ENCODE data around the gene CELSR2. TPM values are rescaled to one million over a fixed set of nuclear protein-coding genes. Genes with fewer than 3 reads are reported as not detected.
"Not testable (repeated sequence)": the region's sequence is repeated elsewhere in the genome, so short reads cannot be mapped to it uniquely, and the experiment has no call there.

CELSR2 gene, protein sequence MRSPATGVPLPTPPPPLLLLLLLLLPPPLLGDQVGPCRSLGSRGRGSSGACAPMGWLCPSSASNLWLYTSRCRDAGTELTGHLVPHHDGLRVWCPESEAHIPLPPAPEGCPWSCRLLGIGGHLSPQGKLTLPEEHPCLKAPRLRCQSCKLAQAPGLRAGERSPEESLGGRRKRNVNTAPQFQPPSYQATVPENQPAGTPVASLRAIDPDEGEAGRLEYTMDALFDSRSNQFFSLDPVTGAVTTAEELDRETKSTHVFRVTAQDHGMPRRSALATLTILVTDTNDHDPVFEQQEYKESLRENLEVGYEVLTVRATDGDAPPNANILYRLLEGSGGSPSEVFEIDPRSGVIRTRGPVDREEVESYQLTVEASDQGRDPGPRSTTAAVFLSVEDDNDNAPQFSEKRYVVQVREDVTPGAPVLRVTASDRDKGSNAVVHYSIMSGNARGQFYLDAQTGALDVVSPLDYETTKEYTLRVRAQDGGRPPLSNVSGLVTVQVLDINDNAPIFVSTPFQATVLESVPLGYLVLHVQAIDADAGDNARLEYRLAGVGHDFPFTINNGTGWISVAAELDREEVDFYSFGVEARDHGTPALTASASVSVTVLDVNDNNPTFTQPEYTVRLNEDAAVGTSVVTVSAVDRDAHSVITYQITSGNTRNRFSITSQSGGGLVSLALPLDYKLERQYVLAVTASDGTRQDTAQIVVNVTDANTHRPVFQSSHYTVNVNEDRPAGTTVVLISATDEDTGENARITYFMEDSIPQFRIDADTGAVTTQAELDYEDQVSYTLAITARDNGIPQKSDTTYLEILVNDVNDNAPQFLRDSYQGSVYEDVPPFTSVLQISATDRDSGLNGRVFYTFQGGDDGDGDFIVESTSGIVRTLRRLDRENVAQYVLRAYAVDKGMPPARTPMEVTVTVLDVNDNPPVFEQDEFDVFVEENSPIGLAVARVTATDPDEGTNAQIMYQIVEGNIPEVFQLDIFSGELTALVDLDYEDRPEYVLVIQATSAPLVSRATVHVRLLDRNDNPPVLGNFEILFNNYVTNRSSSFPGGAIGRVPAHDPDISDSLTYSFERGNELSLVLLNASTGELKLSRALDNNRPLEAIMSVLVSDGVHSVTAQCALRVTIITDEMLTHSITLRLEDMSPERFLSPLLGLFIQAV (N-terminal part only)
- polyA plus RNA-seq (2013, experiment 1 of 2; ENCODE audit: insufficient read length) = 2.7 TPM
- polyA plus RNA-seq (2013, experiment 2 of 2; ENCODE audit: insufficient read length) = 2.3 TPM

DNA sequence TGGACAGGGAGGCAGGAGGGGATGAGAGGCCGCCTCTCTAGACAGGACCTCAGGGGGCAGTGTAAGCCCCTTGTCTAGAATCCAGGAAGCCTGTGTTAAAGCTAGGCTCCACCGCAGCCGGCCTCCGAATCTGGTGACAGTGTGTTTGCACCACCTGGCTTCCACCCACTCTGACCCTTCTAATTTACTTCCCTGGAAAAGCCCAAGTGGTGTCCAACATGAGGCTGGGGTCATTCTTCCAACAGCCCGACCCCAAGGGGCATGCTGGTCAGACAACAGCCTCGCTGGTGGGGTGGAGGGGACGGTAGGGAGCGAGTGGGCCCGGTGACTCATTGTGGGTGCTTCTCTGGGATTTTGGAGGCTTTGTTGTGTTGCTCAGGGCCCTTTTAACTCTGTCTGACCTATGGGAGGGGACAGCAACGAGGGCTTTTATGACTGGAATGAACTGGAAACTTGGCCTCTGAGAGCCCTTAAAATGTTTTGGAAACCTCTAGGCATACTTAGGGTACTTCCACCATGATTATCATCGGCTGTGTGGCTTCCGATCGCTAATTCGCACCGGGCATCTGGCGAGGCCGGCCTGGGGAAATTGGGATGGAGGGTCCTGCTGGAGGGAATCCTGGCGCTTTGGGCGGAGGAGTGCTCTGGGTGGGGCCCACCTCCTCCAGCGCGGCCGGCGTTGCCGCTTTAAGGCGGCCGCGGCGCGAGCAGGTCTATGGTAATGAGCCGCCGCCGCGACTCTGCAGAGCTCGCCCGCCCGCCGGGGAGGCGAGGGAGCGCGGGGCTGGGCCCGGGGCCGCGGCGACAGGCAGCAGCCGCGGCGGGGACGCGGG is at the start of gene CELSR2:
TSS of gene CELSR2 (plus strand) at position 743 of the 833 bp plus-strand sequence. CDS start 541 bp downstream, outside the sequence.
- DNase-seq = peak; percentile 59

DNA sequence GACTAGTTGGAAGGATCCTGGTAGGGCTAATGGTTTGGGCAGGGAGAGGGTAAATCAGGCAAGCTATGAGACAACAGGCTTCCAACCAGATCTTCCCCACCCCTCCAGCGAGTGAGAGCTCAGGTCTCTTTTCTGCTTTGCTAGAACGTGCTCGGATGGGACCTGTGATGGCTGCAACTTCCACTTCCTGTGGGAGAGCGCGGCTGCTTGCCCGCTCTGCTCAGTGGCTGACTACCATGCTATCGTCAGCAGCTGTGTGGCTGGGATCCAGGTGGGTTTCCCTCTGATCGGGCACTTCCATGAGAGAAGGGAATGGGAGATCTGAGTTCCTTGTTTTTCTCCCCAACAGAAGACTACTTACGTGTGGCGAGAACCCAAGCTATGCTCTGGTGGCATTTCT is 49.6 kb upstream of the CELSR2 start:
- no peak for DNase-seq

DNA sequence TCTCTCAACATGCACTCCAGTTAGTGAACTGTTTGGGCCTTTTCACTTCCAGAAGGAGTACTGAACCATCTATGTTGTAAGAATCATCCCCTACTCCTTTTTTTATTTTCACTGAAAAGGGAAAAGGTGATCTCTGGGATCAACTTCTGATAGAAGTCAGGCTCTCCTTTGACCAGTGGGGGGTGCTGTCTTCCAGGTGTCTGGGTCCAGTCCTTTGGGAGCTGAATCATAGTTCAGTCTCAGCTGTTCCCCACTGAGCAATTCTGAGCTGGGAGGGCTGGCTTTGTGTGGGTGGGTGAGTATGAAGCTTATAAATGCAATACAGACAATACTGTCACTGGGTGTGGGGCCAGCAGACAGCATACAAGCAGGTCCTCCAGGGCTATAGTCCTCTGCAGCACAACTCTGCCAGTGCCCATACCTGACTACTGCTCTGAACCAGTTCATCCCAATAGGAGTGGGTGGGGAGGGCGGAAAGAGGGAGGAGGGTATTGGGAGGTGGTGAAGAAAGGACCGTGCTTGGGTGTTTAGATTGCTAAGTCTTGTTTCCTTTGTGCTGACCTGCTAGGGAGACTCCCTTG is 48.1 kb upstream of the CELSR2 start:
- DNase-seq = peak; percentile 88

DNA sequence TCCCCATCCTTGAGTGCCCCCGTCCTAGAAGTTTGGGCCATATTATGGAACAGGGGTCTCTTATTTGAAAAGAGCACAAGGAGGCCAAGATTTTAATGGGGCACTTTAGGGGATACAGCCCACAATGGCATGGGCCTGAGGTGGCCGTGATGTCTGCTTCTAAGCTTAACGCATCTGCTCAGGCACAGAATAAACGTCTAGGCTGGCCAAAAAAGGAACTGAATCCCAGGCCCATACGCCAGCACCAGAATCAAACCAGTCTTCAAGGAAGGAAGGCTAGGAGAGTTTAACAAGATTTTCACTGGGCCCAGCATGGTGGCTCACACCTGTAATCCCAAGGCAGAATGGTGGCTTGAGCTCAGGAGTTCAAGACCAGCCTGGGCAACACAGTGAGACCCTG is 44.9 kb upstream of the CELSR2 start:
- no peak for DNase-seq

DNA sequence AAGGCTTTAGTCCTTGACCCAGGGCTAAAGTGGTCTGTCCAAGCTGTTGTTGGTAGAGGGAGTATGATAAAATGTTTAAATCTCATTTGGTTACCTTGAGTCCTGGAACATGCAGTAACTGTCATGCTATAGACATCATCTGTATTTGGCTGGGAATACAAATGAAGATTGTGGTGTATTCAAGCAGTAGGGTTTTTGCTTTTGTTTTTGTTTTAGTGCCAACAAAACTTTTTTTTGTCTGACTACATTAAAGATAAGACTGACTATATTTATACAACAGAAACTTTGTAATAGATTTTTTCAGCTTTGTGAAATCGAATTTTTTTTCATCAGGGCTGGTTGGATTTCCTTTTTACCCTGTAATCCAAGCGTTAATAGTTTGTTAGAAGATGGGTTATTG is 43.0 kb upstream of the CELSR2 start:
- no peak for DNase-seq

DNA sequence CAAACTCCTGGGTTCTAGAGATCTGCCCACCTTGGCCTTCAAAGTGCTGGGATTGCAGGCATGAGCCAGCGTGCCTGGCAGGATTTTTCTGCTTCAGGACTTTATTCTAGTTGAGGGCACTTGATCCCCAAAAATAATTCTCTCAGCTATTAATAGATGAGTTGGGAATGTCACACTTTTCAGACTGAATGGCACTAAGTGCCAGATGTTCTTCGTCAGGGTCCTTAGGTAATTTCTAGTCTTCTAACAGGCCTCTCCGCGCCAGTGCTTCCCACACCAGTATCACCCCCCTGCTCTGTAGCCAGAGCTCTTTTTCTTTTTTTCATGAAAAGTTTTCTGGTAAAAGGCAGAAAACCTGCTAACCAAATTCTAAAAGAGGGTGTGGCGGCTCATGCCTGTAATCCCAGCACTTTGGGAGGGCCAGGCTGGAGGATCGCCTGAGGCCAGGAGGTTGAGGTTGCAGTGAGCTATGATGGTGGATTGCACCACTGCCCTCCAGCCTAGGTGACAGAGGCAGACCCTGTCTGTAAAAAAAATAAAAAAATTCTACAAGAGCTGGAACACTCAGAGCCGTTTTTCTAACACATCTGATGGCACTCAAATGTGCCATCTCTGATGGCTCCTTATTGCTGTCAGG is 41.8 kb upstream of the CELSR2 start:
- DNase-seq = no peak

DNA sequence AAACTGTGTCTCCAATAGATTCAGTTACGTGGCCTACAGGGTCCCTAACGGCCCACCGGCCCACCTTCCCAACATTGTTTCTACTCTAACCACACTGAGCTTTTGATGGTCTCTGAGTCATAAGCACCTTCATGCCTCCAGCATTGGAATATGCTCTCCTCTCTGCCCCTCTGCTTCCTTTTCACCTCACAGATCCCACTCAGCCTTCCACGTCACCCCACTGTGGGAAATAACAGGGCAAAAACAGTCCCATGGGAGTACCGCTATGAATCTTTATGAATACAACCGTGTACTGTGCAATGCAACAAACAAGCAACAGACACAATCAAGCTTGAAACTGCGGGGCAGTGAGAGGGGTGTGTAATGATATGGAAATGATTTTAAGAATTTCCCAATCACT is 40.9 kb upstream of the CELSR2 start:
- no peak for DNase-seq

DNA sequence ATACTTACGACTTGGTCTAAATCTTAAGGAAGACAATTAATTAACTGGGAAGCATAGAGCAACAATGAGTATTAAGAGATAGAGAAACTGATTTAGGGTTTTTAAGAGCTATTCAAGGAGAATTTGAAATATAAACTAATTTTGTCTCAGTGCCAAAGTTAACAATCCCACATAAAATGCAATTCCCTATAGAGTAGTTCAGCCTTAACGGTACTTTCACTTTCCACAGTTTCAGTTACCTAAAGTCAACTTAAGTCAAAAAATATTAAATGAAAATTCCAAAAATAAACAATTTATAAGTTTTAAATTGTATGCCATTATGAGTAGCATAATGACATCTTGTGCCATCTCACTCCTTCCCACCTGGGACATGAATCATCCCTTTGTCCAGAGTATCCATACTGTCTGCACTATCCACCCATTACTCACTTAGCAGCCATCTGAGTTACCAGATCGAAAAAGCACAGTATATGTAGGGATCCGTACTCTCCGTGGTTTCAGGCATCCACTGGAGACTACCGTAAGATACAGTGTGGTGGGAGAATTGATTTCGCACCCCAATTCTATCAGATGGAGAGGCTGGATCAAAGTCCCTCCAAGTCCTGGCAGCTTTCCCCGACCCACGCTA is 40.4 kb upstream of the CELSR2 start:
- DNase-seq = peak; percentile 27

DNA sequence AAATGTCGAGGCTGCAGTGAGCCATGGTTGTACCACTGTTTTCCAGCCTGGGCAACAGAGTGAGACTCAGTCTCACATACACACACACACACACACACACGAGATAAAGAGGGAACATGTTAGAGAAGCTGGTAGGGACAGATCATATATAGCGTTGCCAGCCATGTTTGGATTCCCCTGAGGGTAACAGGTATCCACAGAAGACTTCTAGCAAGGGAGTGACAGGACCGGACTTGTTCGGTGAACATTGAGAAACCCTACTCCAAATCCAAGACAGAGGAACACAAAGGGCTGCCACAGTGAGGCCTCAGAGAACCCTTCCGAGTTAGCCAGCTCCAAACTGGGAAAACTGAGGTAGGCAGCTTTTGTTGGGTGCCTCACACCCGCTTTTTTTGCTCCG is 39.3 kb upstream of the CELSR2 start:
- no peak for DNase-seq

DNA sequence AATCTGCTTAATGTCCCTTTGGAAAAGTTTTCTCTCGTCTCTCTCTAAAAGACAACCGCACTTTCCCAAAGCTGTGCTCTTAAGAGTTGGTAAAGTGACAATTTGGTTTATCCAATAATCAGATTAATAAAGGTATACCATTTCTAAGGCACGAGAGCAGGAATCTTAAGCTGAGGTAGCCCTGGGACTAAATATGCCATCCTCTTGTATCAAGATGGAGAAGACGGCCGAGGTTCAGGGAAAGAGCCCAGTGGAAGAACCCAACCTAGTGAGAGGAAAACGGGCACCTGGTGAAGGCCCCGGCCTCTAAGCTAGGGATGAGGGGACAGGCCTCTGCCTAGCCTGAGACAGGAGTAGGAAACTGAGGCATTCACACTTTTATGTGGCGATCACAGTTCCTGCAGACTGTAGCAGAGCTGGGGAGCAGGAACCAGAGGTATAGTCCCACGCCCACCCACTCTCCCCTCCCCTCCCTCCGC is 36.0 kb upstream of the CELSR2 start:
- no peak for DNase-seq

DNA sequence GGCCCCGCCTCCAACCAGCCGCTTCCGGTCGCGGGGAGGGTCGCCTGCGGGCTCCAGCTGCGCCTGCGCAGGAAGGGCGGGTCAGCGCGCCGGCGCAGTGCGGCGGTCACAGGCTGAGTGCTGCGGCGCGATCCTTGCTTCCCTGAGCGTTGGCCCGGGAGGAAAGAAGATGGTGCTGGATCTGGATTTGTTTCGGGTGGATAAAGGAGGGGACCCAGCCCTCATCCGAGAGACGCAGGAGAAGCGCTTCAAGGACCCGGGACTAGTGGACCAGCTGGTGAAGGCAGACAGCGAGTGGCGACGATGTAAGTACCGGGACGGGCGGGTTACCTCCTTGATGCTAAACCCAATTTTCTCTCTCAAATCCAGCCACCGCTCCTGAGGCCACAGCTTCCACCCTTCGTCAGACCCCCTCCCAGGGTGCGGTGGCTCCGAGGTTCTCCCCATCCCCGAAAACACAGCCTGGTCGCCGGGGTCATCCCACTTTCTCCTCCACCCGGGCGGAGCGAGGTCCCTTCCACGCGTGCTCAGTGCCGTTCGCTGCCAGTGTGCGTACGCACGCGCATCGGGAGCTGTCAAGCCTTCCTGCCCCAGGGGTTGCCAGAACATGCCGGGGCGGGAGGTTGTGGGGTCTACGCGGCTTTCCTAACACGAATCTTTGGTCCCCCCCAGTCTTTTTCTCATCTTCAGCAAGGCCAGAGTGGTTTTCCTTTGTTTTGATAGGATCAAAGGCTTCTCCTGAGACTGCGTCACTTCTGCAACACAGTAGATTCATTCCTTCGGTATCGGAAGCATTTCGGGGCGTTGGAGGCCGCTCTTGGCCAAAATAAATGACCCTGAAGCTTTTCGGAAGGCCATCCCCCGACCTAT is 35.3 kb upstream of the CELSR2 start, which contains the start of gene SARS1:
TSS of gene SARS1 (plus strand) at position 95 of the 870 bp plus-strand sequence. CDS start at position 170, 75 bp downstream.
- peak; percentile 88 for DNase-seq

DNA sequence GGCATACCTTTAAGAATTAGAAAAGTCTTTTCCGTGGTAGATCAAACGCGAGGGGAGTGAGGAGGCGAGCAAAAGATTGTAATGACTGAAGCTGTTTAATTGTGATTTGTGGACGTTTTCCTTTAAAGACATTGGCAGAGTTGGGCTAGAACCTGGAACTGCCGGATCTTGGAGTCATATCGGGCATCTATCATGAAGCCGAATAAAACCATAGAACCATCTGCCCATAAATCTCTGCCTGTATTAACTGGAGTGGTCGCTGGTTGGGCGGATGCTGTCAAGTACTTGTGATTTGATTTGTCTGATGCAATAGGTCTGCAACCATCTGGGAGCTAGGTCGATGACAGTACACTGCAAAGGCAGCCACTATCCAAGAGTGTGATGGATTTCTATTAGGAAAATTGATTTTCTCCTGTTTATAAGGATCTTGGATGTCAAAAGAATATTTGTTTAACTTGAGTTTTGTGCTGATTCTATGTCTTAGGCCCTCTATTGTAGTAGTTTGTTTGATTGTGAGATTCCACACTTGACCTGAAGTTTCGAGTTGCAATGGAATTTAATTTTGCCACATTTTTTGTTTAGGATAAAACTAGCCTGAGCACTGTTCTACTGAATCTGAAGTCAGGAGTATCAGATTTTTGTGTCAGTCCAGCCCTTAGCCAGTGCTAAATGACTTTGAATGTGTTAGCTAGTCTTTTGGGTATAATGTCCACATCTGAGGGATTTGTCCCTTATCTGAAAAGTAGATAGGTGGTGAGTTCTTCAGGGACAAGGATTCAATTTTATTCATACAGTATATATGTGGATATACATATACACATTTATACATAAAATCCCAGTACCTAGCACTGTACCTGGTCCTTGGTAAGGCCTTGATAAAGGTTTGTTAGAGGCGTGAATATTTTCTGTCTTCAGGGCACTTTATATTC is 34.4 kb upstream of the CELSR2 start:
- DNase-seq = peak; percentile 98

DNA sequence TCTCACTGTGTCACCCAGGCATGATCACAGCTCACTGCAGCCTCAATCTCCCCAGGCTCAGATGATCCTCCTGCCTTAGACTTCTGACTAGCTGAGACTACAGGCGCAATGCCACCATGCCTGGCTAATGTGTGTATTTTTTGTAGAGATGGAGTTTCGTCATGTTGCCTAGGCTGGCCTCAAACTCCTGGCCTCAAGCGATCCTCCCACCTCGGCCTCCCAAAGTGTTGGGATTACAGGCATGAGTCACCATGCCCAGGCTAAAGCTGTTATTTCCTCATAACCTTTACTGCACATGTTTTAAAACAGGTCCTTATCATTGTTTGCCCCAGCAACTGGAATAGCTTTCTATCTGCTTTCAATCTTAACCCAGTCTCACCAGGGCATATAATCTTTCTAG is 32.7 kb upstream of the CELSR2 start:
- no peak for DNase-seq

DNA sequence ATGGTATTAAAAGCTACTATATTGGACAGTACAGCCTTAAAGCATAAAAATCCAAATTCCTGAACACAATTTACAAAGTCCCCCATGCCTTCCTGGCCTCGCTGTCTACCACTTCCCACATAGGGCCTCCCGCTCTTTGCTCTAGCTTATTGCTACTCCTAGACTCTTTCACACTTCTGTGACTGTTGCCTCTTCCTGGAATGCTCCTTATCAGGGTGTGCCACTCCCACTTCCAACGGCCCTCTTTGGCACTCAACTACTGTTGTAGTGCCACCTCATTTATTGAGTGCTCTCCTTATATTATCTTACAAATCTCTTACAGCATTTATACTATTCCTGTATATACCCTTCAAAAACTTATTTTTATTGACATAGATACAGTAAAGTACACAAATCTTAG is 30.8 kb upstream of the CELSR2 start:
- DNase-seq = no peak

DNA sequence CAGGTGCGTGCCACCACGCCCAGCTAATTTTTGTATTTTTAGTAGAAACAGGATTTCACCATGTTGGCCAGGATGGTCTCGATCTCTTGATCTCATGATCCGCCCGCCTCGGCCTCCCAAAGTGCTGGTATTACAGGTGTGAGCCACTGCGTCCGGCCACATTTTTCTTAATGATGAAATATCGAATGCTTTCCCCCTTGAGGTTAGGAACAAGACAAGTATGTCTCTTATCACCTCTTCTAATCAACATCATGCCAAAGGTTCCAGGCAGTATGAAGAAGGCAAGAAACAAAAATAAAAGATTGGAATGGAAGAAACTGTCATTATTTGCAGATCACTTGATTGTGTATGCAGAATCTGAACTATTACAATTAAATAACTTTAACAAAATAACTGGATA is 28.1 kb upstream of the CELSR2 start:
- not testable (repeated sequence) for DNase-seq

DNA sequence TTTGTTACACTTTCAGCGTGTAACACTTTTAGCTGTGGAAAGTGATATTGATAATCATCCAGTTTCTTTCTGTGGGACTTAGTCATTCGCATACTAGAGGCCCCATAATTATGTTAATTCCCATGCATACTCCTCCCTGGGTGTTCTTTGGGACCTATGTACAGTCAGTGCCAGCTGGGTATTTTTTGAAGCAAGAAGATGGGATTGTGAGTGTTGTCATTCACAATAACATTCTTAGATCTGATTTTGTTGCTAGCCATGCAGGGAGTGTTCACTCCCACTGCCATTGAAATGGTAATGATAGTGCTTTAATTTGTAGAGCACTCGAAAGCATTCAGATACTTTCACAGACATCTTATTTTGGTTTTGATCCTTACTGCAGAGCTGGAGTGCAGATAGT is 24.0 kb upstream of the CELSR2 start:
- DNase-seq = no peak

DNA sequence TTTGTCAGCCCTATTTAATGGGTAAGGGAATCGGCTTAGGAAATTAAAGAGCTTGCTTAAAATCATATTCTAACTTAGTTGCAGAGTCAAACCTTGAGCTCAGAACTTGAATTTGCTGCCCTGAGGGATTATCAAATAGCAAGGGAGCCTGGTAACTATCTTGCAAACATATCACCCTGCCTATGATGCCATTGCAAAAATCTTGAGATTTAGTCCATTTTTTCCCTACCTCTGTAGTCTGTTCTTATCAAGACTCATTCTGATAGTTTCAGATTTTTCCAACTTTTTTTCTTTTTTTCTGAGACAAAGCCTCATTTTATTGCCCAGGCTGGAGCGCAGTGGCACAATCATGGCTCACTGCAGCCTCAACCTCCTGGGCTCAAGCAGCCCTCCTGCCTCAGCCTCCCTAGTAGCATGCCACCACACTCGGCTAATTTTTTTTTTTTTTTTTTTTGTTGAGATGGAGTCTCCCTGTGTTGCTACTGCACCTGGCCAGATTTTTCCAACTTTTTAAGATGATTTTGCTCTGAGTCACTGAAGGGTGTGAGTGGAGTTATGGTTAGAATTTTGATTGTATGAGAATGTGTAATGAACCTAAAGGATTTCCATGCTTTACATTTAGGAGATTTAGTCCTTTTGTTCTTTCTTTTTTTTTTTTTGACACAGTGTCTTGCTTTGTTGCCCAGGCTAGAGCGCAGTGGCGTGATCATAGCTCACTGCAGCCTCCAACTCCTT is 23.5 kb upstream of the CELSR2 start:
- DNase-seq = no peak

All from fibroblast of skin of abdomen (primary cell).